Gastrocnemius medialis (tissue), 4 donors: ENCODE measurements around the gene ADAMTSL1.

ENCODE experiments used
- POLR2A ChIP-seq, 2 donors: fragments of 450-650 bp; IDR thresholded peaks; one replicate each; pipeline ENCODE4 v1.6.1; 2017; ENCODE audit warnings: antibody characterized with exemption in 2 of 2, mild to moderate bottlenecking in 2 of 2, moderate library complexity in 2 of 2
- TF ChIP-seq, protein P1 (sequence below), 5 experiments: fragments of 450-650 bp in 3 of 5; fragments of 200-600 bp in 2 of 5; sonication (generic) in 2 of 5; IDR thresholded peaks in 4 of 5; conservative IDR thresholded peaks in 1 of 5; 1 replicate in 4 of 5; 2 replicates in 1 of 5; pipeline ENCODE4 v1.5.1; 2016 to 2019; ENCODE audit warnings: antibody characterized with exemption in 5 of 5, mild to moderate bottlenecking in 3 of 5, moderate library complexity in 3 of 5

- no peak for TF ChIP-seq POLR2A (IDR thresholded peaks at IDR 0.05)
- TF ChIP-seq, protein P1, sequence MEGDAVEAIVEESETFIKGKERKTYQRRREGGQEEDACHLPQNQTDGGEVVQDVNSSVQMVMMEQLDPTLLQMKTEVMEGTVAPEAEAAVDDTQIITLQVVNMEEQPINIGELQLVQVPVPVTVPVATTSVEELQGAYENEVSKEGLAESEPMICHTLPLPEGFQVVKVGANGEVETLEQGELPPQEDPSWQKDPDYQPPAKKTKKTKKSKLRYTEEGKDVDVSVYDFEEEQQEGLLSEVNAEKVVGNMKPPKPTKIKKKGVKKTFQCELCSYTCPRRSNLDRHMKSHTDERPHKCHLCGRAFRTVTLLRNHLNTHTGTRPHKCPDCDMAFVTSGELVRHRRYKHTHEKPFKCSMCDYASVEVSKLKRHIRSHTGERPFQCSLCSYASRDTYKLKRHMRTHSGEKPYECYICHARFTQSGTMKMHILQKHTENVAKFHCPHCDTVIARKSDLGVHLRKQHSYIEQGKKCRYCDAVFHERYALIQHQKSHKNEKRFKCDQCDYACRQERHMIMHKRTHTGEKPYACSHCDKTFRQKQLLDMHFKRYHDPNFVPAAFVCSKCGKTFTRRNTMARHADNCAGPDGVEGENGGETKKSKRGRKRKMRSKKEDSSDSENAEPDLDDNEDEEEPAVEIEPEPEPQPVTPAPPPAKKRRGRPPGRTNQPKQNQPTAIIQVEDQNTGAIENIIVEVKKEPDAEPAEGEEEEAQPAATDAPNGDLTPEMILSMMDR (IDR thresholded peaks at IDR 0.05 in 4 of 5, conservative IDR thresholded peaks at IDR 0.05 in 1 of 5), result no peak
These were observed 30.8 kb downstream of the ADAMTSL1 start for GRCh38 chr9:18504707-18505106.
